Suprapubic skin (tissue), 3 donors: ENCODE data around the gene TPSB2.

Experiments used
- POLR2A ChIP-seq, 2 donors: fragments of 450-650 bp; IDR thresholded peaks; one replicate each; pipeline ENCODE4 v1.6.1; 2017; ENCODE audit warnings: antibody characterized with exemption in 2 of 2, mild to moderate bottlenecking in 2 of 2, moderate library complexity in 2 of 2
- TF ChIP-seq, protein P1 (sequence below), 2 donors: fragments of 200-600 bp in 1 of 2; fragments of 450-650 bp in 1 of 2; sonication (generic) in 1 of 2; IDR thresholded peaks; one replicate each; pipeline ENCODE4 v1.5.1; 2016 to 2019; ENCODE audit warnings: antibody characterized with exemption in 2 of 2, mild to moderate bottlenecking in 1 of 2, moderate library complexity in 1 of 2

- TF ChIP-seq, protein P1, sequence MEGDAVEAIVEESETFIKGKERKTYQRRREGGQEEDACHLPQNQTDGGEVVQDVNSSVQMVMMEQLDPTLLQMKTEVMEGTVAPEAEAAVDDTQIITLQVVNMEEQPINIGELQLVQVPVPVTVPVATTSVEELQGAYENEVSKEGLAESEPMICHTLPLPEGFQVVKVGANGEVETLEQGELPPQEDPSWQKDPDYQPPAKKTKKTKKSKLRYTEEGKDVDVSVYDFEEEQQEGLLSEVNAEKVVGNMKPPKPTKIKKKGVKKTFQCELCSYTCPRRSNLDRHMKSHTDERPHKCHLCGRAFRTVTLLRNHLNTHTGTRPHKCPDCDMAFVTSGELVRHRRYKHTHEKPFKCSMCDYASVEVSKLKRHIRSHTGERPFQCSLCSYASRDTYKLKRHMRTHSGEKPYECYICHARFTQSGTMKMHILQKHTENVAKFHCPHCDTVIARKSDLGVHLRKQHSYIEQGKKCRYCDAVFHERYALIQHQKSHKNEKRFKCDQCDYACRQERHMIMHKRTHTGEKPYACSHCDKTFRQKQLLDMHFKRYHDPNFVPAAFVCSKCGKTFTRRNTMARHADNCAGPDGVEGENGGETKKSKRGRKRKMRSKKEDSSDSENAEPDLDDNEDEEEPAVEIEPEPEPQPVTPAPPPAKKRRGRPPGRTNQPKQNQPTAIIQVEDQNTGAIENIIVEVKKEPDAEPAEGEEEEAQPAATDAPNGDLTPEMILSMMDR (IDR thresholded peaks at IDR 0.05), result no peak
- TF ChIP-seq POLR2A (IDR thresholded peaks at IDR 0.05), result no peak
These were observed 31.8 kb downstream of the TPSB2 start for GRCh38 chr16:1198194-1198593.
